Central memory CD8-positive, alpha-beta T cell (primary cell): ENCODE data around the gene ACOT12.

Experiments used
- ATAC-seq: fragments of 150-1000 bp; cut with Tn5 transposase; replicated peaks from 2 replicates; pipeline ENCODE4 v1.10.0; 2022; ENCODE audit warnings: mild to moderate bottlenecking, moderate FRiP score, moderate number of reproducible peaks; ENCODE audit not compliant: poor library complexity, severe bottlenecking; ENCODE audit errors: extremely low read depth
- DNase-seq, 2 donors: peaks; one replicate each; pipeline ENCODE4 v3.0.0; 2021; ENCODE audit warnings: low spot score in 2 of 2
- H3K27ac Mint-ChIP-seq: one replicate; pipeline ENCODE4 v1.8.0; 2022; ENCODE audit warnings: low read depth, mild to moderate bottlenecking, moderate library complexity, mixed read lengths
- H3K27me3 Mint-ChIP-seq: one replicate; pipeline ENCODE4 v1.8.0; 2022; ENCODE audit warnings: mixed read lengths
- H3K36me3 Mint-ChIP-seq: one replicate; pipeline ENCODE4 v1.8.0; 2022; ENCODE audit warnings: mild to moderate bottlenecking, moderate library complexity, mixed read lengths; ENCODE audit not compliant: insufficient read depth
- H3K4me1 Mint-ChIP-seq: one replicate; pipeline ENCODE4 v1.8.0; 2022; ENCODE audit warnings: mixed read lengths
- H3K4me3 Mint-ChIP-seq: one replicate; pipeline ENCODE4 v1.8.0; 2022; ENCODE audit warnings: mild to moderate bottlenecking, moderate library complexity, mixed read lengths
- H3K9me3 Mint-ChIP-seq: one replicate; pipeline ENCODE4 v1.8.0; 2022; ENCODE audit warnings: mixed read lengths

The ACOT12 gene

DNA sequence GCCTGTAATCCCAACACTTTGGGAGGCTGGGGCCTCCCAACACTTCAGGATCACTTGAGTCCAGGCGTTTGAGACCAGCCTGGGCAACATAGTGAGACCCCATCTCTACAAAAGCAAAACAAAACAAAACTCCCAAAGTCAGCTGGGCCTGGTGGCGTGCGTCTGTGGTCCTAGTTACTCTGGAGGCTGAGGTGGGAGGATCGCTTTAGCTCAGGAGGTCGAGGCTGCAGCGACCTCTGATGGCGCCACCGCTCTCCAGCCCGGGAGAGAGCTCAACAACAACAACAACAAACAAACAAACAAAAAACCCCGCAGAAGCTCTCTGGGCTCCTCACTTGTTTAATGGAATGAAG is 528 bp downstream of the ACOT12 start:
- H3K27me3 Mint-ChIP-seq, result peaks cover 92% of the 10 kb centered on the region
- no peaks in the 10 kb centered on the region for H3K36me3 Mint-ChIP-seq
- ATAC-seq (no peak), DNase-seq (no peak)
- H3K4me3 Mint-ChIP-seq, result no peak overlapping the region
- H3K27ac Mint-ChIP-seq, result no peak overlapping the region
- H3K4me1 Mint-ChIP-seq, result no peaks in the 10 kb centered on the region
- H3K9me3 Mint-ChIP-seq, result no peaks in the 10 kb centered on the region

DNA sequence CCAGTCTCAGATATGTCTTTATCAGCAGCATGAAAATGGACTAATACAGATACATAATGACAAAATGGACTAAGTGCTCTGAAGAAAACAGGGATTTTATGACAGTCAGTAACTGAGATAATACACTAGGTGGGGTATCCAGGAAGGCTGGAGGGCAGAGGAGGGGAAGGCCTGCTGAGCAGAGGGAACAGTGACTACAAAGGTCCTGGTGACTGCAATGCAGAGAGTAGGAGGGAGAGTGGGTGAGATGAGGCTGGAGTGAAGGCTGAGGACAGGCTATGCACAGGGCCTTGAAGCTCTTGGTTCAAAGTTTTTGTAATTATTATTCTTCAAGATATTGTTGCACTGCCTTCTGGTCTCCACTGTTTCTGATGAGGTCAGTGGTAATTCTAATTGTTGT is 4.9 kb downstream of the ACOT12 start:
- no peak for ATAC-seq
- H3K9me3 Mint-ChIP-seq, result no peaks in the 10 kb centered on the region
- no peak overlapping the region for H3K27ac Mint-ChIP-seq
- H3K27me3 Mint-ChIP-seq, result peaks cover 59% of the 10 kb centered on the region
- no peak for DNase-seq
- no peaks in the 10 kb centered on the region for H3K36me3 Mint-ChIP-seq
- no peaks in the 10 kb centered on the region for H3K4me1 Mint-ChIP-seq
- H3K4me3 Mint-ChIP-seq, result no peak overlapping the region

DNA sequence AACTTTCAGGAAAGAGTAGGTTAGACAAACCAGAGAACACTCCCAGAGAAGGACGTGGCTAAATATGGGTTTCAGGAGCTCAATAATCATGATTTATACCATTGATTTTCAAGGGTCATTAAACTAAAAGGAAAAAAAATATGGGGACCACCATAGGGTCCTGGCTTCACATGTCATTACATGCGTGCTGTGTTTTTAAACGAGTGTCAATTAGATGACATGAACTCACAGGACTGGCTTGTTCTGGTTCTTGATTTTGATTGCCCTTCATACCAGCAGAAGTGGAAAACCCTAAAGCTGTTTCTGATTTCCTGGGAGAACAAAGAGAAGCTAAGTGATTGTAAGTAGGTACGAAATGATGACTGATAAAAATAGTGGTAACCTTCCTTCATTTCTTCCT is 5.8 kb downstream of the ACOT12 start:
- H3K9me3 Mint-ChIP-seq, result no peaks in the 10 kb centered on the region
- no peak overlapping the region for H3K27ac Mint-ChIP-seq
- H3K4me3 Mint-ChIP-seq, result no peak overlapping the region
- H3K4me1 Mint-ChIP-seq, result no peaks in the 10 kb centered on the region
- H3K36me3 Mint-ChIP-seq, result no peaks in the 10 kb centered on the region
- peaks cover 52% of the 10 kb centered on the region for H3K27me3 Mint-ChIP-seq
- ATAC-seq (no peak), DNase-seq (no peak)

DNA sequence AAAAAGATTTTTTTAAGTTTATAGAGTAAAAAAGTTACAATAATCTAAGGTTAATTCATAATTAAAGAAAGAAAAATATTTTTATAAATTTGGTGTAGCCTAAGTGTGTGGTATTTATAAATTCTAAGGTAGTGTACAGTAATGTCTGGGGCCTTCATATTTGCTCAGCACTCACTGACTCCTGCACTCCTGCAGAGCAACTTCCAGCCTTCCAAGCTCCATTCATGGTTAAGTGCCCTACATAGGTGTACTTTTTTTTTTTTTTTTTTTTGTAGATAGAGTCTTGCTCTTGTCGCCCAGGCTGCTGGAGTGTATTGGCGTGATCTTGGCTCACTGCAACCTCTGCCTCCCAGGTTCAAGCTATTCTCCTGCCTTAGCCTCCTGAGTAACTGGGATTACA is 10.1 kb downstream of the ACOT12 start:
- DNase-seq (no peak), ATAC-seq (no peak)
- H3K4me1 Mint-ChIP-seq, result no peaks in the 10 kb centered on the region
- H3K36me3 Mint-ChIP-seq, result no peaks in the 10 kb centered on the region
- H3K27ac Mint-ChIP-seq, result no peak overlapping the region
- H3K9me3 Mint-ChIP-seq, result no peaks in the 10 kb centered on the region
- H3K27me3 Mint-ChIP-seq, result peaks cover 10% of the 10 kb centered on the region
- H3K4me3 Mint-ChIP-seq, result no peak overlapping the region

DNA sequence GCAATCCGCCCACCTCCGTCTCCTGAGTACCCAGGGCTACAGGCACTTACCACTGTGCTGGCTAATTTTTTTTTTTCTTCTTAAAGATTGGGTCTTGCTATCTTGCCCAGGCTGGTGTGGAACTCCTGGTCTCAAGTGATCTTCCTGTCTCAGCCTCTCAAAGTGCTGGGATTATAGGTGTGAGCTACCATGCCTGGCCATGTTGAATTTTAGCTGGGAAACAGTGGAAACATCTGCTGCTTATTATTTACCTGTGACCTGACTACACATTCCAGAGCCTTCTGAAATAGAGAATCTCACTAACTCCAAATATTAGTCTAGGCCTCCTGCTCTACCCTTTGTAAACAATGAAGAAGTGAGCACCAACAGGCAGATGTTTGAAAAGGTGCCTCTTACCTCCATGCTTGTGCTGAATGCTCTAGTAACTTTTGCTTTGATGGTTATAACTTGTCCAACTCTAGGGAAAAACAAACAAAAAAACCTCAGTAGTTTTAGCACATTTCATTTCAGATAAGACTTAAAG is 22.5 kb downstream of the ACOT12 start:
- DNase-seq, result no peak
- Mint-ChIP-seq H3K27ac (no peak overlapping the region), H3K9me3 (no peaks in the 10 kb centered on the region), H3K27me3 (peaks cover 35% of the 10 kb centered on the region), H3K4me1 (no peaks in the 10 kb centered on the region), H3K36me3 (no peaks in the 10 kb centered on the region), H3K4me3 (no peak overlapping the region)
- no peak for ATAC-seq

DNA sequence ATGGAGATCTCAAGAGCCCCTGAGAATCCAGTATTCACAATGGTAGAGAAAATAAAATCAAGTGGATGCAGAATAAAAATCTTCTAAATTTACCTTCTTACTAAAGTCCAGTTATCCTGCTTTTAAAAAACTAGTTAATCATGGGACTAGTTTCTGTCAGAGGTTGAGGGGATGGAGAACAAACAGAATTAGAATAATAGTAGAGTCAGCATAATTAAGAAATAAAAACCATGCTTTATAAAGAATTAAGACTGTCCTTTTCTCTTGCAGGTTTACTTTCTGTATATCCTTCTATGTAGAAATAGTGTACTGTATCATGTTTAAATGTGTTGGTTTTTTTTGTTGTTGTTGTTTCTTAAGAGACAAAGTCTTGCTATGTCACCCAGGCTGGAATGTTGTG is 23.0 kb downstream of the ACOT12 start:
- H3K27ac Mint-ChIP-seq, result no peak overlapping the region
- H3K27me3 Mint-ChIP-seq, result peaks cover 34% of the 10 kb centered on the region
- DNase-seq (no peak), ATAC-seq (no peak)
- H3K4me3 Mint-ChIP-seq, result no peak overlapping the region
- H3K4me1 Mint-ChIP-seq, result no peaks in the 10 kb centered on the region
- H3K36me3 Mint-ChIP-seq, result no peaks in the 10 kb centered on the region
- H3K9me3 Mint-ChIP-seq, result no peaks in the 10 kb centered on the region

DNA sequence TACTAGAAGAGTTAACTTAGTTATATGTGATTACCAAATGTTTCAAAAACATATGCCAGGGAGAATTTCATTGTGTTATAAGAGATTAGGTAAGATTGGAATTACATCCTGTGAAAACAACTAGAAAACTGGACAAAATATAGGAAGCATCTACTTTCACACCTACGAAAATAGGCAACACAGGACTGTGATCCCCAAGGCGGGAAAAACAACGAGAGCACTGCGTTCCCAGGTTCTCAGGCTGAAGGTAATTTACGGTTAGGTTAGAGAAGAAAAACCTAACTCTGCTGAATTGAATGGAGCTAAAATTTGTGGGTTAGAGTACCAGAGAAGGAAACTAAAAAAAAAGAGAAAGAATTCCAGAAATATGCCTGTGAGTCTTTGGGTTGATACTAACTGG is 28.4 kb downstream of the ACOT12 start:
- H3K27me3 Mint-ChIP-seq, result peaks cover 16% of the 10 kb centered on the region
- no peak overlapping the region for H3K4me3 Mint-ChIP-seq
- H3K9me3 Mint-ChIP-seq, result no peaks in the 10 kb centered on the region
- no peak for DNase-seq
- no peaks in the 10 kb centered on the region for H3K36me3 Mint-ChIP-seq
- no peaks in the 10 kb centered on the region for H3K4me1 Mint-ChIP-seq
- no peak overlapping the region for H3K27ac Mint-ChIP-seq
- no peak for ATAC-seq

DNA sequence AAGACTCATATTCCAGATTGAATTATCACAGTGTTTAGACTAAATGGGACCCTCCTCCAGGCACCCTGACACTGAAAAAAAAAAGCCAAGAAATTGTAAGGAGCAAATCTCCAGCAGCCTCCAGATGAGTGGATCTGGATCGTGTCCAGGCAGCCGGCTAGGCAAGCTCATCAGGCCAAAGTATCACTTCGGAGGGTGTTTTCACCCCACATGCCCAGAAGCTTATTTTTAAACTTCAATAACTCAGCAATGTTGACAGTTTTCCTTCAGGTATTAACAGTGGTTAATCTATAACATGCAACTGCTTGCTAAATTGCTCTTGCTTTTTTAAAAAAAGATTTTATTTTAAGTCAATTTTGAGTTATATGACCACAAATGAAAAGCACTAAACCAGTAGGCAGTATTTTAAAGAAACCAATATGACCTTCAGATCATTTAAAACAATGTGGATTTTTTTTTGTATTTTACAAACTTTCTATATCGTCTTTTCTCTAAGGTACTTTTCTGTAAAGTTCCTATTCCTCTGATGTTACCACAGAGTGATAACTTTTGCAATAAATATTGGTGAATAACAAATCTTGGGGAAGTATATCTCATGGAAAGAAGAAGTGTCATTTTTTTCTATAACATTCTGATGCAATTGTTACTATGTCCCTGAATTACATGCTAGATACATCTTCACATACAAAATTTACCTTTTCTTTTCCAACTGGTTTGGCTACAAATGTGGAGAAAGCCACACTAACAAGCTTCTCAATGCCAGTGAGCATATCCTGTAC is 30.7 kb downstream of the ACOT12 start:
- no peak for DNase-seq
- ATAC-seq, result no peak
- Mint-ChIP-seq H3K4me1 (no peaks in the 10 kb centered on the region), H3K36me3 (no peaks in the 10 kb centered on the region), H3K4me3 (no peak overlapping the region), H3K27me3 (peaks cover 28% of the 10 kb centered on the region), H3K27ac (no peak overlapping the region), H3K9me3 (no peaks in the 10 kb centered on the region)

DNA sequence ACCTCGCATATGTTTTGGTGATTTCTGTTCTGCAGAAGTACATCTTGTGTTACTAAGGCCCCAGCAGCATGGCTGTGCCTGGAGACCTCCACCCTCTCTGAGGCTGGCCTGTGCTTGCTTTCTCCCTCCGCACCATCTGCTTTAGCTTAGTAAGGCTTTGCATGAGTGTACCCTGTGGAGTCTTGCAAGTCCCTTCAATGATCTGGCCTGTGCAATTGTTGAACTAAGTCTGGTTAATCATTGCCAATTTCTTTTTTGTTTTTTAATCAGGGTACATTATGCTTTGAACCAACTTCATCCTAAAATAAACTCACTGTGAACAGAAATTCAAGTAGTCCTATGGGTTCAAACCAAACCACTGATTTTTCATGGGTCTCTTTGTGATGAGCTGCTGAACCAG is 32.3 kb downstream of the ACOT12 start:
- Mint-ChIP-seq H3K36me3 (no peaks in the 10 kb centered on the region), H3K27me3 (peaks cover 29% of the 10 kb centered on the region), H3K9me3 (no peaks in the 10 kb centered on the region), H3K4me1 (no peaks in the 10 kb centered on the region), H3K27ac (no peak overlapping the region), H3K4me3 (no peak overlapping the region)
- no peak for DNase-seq
- no peak for ATAC-seq

DNA sequence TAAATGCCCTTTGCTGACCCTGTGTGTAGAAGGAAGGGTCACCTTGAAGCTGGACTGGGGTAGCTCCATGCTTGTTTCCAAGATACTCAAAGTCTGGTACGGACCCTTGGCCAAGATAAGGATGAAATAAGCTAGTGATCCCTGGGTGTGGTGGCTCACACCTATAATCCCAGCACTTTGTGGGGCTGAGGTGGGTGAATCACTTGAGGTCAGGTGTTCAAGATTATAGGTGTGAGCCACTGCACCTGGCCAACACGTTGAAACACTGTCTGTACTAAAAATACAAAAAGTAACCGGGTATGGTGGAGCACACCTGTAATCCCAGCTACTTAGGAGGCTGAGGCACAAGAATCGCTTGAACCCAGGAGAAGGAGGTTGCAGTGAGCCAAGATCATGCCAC is 33.3 kb downstream of the ACOT12 start:
- H3K4me1 Mint-ChIP-seq, result no peaks in the 10 kb centered on the region
- peaks cover 22% of the 10 kb centered on the region for H3K27me3 Mint-ChIP-seq
- H3K9me3 Mint-ChIP-seq, result no peaks in the 10 kb centered on the region
- H3K4me3 Mint-ChIP-seq, result no peak overlapping the region
- ATAC-seq, result no peak
- no peaks in the 10 kb centered on the region for H3K36me3 Mint-ChIP-seq
- H3K27ac Mint-ChIP-seq, result no peak overlapping the region
- no peak for DNase-seq

DNA sequence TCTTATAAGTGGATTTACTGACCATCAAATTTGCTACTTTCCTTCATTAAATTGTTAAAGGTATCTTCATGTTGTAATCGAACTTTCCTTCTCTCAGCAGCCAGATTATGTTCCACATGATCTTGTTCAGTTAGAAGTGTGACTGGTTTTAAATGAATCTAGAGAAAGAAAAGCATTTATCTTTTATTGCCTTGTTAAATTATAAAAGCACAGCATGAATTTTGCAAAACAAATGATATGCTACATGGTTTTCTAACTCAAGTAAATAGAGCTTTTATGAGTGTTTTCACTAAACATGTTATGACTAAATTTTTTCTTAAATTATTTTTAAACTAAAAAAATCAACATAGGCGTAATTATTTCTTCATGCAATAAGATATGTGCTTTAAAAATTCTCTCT is 34.1 kb downstream of the ACOT12 start:
- DNase-seq (no peak), ATAC-seq (no peak)
- no peak overlapping the region for H3K4me3 Mint-ChIP-seq
- H3K27me3 Mint-ChIP-seq, result peaks cover 14% of the 10 kb centered on the region
- H3K27ac Mint-ChIP-seq, result no peak overlapping the region
- H3K9me3 Mint-ChIP-seq, result no peaks in the 10 kb centered on the region
- no peaks in the 10 kb centered on the region for H3K36me3 Mint-ChIP-seq
- no peaks in the 10 kb centered on the region for H3K4me1 Mint-ChIP-seq

DNA sequence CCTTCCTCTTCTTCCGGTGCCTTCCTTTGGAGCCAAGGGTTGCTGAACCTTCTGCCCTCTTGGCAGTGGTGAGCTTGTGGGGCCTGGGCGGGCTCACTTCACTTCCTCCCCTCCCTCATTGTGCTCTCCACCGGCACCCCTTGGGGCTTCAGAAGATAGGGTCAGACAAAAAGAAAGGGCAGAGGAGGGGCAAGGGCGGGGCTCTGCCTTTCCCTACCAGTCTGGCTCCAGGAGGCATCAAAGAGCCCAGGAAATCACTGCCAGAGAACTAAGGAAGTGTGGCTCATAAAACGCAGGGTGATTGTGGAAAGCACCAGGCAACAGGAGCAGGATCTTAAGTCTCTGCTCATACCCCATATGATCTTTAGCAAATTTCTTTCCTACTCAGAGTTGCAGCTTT is 34.8 kb downstream of the ACOT12 start:
- H3K27ac Mint-ChIP-seq, result no peak overlapping the region
- no peaks in the 10 kb centered on the region for H3K36me3 Mint-ChIP-seq
- no peak for DNase-seq
- no peak overlapping the region for H3K4me3 Mint-ChIP-seq
- peaks cover 13% of the 10 kb centered on the region for H3K27me3 Mint-ChIP-seq
- no peaks in the 10 kb centered on the region for H3K4me1 Mint-ChIP-seq
- H3K9me3 Mint-ChIP-seq, result no peaks in the 10 kb centered on the region
- no peak for ATAC-seq

DNA sequence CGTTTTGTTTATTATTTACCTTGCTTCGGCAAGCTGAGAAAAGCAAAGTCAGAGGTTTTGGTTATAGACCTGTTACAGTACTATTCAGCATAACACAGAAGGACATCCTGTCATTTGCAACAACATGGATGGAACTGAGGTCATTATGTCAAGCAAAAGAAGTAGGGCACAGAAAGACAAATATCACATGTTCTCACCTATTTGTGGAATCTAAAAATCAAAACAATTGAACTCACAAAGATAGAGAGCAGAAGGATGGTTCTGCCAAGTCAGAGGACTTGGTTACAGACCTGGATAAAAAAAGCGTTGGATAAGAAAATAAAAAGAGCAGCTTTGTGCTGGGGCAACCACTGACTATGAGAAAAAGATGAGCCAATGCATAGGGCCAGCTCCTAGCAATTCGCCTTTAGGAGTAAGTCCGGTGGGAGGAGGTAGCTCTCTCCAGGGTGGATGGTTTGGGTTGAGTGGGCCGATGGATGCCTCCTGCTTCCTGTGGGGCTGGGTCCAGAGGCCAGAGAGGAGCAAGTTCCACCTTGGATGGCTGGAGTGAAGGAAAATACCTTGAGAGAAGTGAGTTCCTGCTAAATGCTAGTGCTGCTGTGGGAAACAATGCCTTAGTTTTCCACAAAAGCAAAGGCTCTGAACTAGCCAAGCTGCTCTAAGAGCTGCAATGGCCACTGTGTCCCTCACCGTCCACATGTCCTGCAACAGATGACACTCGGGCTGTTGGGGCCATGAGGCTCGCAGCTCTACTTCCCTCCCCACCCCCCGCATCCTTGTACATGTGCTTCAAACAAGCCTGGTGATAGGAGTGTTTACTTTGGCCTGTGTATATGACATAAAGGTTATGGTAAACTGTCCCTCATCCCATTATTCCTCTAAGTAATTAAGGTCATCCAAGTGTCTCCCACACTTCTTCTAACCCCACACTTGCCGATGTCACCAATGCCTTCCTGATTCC is 38.4 kb downstream of the ACOT12 start:
- DNase-seq (no peak), ATAC-seq (no peak)
- Mint-ChIP-seq H3K4me3 (no peak overlapping the region), H3K9me3 (no peaks in the 10 kb centered on the region), H3K36me3 (no peaks in the 10 kb centered on the region), H3K27me3 (peaks cover 13% of the 10 kb centered on the region), H3K27ac (no peak overlapping the region), H3K4me1 (no peaks in the 10 kb centered on the region)
